Stimulated activated CD8-positive, alpha-beta memory T cell treated with anti-CD3 and anti-CD28 coated beads, Interleukin-2, amount 100 ng/mL, for 1 hour (primary cell): ENCODE measurements around the gene FGGY.

Source experiments
- DNase-seq, 2 donors: peaks; one replicate each; pipeline ENCODE4 v3.0.0-alpha.2; 2020; ENCODE audit warnings: low read depth in 2 of 2

The FGGY gene

DNA sequence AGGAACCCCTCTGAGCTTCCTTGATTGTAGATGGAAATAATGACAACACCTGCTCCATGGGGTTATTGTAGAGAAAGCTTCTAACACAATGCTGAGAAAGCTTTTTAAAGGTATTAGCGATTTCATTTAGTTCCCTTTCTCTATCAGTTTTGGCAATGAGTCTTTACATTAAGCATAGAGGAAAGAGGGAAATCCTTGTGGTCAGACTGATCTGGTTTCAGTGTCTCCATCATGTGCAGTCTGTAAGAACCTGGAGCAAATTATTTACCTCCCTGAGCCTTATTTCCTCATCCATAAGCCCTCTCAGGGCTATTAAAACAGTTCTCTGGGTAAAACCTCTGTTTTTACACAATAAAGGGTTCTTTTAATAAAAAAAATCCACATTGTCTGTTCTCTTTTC is 87.5 kb downstream of the FGGY start:
- no peak for DNase-seq

DNA sequence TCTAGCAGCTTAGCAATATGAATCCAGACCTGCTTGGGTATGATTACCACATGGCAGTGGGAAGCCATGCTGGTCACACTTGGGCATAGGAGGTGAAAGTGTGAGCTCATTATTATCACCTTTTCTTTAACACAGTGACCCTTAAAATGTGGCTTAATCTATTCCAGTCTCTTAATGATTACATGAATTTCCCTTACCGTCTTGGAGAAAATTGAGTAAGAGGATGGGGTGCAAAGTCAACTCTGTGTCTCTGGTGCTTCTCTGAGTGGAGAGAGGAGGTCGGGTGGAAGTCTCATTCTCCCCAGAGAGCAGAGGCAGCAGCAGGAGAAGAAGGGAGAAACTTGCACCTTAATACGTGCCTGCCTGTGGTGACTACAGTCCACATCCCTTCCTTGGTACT is 91.3 kb downstream of the FGGY start:
- no peak for DNase-seq

DNA sequence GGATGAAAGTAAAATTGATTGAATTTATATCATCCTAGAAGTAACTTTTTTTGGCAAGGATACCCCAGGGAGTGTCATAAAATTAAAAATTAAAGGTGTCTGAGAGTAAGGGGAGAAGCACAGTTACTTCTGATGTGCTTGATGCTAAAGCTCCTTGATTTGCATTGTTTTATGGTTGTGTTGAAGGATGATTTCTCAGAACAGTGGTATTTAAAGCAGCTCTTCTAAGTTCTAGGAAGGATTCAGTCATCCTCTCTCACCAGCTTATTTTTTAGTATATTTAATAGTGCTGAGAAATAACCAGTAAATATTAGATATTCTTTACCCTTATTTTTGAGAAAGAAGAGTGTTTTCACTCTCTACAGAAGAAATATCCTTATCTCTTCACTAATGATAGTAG is 93.0 kb downstream of the FGGY start:
- DNase-seq = no peak

DNA sequence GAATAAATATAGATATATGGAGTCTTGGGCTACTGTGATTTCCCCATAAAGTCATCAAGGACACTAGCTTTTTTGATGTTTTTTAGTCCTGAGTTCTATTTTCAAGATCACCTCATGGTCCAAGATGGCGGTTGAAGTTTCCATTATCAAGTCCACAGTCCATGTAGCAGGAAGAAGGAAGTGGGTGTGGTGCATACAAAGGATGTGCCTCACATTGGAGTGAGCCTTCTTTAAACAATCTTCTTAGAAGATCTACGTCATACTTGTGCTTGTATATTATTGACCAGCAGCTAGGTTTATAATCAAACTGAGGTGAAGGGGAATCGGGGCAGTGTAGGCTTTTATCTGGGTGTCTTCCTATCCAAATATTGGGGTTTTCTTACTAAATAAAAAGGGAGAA is 93.4 kb downstream of the FGGY start:
- no peak for DNase-seq

DNA sequence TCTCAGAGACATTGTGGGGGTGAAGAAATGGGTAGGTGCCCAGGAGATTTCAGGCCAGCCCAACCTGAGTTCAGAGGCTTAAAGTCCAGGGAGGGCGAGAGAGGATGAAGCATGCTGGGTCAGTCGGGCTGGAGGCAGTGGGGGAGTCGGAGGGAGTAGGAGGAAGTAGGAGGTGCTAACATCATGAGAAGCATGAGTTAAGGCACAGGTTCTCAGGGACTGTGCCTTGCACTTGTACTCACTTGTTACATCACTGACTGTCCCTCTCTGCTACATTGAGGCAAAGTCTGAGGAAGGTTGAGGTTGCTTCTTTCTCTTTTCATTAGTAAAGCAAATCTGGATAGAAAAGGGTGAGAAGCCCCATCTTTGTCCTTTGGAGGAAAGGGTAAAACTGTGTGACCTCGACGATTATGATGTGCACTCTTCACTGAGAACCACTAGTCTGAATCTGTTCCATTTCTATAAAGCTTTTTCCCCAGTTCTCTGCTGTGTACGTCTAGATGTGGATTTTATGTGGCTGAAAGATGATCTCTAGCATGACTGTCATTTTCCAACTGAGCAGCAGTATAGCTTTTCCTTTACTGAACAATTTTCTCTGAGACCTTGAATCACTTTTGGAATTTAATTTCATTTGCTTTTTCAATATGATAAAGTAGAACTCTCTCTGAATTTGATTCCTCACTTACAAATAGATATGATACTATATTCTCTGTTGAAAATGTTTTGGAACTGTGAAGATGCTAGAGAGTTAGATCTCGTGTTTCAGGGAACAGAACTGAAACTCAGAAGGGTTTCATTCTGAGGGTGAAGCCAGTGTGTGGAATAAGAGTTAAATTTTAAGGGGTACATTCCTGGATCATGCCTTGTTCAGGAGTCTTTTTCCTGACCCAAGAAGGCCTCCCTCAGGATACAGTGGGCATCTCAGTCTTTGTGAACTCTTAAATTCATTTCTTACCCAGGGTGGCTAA is 94.6 kb downstream of the FGGY start:
- DNase-seq = no peak

DNA sequence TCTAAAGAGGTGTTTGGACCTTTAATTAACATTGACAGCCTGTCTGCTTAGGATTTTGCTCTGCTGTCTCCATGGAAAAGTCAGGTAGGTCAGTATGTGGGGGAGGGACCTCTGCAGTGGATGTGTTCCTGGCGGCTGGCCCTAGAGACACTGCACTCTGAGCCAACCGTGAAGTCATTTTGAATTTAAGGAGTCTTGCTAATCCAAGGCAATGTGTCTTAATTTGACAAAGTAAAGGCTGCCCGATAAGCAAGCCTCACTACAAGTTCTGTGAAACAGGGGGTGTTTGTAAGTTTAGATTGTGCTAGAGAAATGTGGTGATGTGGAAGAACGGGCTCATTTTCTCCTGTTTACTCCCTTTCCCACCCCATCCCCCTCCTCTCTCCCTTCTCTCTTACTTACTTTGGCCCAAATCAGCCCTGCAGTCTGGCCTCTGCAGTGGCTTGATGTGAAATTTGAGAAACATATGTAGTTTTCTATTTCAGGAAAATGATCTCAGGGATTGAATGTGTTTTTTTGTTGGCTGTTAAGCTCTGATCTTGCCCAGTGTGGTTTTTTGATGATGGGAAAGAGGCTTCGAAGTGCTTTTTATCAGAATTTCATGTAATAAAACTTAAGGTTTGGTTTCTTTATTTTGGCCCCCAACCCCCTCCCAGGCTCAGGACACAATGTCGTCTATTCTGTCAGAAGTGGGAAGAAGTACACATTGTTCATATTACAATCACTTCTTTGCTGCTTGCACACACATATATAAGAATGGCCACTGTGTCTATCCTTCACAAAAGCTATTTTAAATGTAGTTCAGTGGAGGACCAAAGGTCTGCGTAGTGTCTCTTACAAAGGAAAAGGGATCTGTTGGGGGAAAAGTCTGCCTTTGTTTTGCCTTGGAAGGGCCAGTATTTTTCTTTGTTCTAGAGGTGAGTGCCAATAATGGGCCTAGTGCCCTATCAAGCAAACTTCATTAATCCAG is 96.6 kb downstream of the FGGY start:
- DNase-seq = no peak

DNA sequence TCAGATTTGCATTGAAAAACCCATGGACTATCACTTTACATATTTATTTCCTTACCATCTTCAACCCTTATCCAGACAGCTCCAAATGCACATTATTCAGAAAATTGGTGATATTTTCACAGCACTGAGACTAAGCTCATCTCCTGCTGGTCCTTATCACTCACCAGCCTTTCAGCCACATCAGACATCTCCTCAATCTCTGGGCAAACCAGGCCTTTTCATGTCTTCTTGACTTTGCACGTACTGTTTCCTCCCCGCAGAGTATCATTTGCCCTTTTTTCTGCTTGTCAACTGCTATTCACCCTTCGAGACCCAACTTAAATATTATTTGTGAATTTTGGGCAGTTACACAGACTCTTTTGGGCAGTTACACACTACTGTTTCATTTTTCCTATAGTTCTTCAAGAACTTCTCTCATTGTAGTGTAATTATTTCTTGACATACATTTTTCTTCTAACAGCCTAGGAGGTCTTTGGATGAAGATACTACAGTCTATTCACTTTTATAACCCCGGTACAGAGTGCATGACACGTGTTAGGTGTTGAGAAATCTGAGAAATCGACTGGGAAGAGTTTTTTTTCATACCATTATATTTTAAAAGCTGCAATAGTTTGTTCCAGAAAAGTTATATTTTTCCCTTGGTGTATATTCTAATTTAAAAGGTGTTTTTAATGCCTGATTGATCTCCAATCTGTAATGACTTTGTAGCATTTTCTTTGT is 98.0 kb downstream of the FGGY start:
- no peak for DNase-seq

DNA sequence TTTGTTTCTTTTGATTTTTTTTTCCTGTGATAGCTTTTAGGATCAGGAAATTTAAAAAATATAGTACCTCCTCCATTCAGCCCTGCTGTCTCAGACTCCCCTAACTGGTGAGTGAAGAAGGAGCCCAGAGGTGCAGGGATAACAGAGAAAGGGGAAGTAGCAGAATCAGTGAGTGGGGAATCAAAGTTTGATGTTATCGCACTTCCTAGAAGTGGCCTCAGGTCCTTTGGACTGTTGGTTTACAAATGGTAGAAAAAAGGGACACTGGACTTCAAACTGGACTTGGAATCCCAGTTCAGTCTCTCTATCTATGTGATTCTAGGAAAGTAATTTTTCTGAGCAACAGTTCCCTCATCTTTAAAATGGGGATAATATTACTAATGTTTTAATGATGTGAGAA is 99.5 kb downstream of the FGGY start:
- DNase-seq = no peak

DNA sequence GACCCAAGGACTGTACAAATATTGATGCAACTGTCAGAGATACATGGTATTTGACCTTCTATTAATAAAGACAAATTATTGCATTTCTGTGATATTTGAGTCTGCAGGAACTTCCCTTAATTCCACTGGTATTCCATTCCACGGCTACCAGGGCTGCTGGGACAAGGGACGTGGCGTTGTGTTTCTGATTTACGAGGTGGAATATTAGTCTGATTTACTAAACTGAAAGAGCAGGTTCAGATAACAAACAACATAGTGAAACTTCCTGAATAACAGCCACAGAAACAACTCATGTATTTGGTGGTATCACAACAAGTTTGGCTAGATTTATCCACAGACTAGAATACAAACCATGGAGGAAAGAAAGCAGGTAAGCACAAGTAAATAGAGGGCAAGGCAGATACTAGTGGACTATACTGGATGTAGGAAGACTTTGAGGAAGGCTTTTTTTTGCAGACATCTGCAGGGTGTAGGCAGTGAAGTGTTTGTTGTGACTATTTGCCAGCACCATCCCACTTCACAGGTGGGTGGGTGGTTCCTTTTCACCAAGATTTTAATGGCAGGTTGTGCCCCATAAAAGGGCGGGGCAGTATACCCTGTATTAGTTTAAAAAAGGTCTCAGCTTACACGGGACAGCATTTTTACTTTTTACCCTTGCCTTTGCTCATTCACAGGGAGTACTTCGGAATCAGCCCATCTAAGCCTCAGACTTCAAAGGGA is 100.4 kb downstream of the FGGY start:
- DNase-seq = no peak

DNA sequence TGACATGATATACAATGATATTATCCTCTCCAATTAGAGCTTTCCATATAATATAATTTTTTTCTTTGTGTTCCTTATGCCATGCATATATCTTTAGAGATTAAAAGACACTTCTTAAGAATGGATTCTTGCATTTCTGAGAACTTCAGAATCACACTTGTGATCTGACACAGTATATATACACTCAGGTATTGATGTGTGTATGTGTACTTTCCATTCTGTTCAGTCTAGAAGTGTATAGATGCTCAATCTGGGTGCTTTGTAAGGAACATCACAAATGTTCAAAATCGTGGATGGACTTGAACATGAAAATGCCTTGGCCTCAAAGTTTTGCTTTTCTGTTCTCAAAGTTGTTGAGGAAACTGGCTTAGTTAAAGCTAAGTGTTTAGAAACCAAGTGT is 102.7 kb downstream of the FGGY start:
- DNase-seq = no peak

DNA sequence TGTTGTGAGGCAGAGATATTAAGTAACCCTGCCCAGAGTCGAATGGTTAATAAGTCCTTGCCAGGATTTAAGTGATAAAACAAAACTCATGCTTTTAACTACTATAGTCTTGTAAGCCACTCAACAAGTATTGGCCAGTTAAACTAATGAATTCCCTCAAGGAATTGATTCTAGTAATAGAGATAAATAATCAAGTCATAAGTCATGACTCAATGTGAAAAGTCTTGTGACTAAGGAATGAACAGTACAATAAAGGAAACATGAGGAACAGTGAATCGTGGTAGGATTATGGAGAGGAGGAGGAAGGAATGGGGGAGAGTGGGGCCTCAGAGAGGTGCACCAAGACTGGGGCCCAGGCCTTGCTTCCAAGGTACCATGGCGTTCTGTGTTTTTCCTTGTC is 104.7 kb downstream of the FGGY start:
- DNase-seq = no peak

DNA sequence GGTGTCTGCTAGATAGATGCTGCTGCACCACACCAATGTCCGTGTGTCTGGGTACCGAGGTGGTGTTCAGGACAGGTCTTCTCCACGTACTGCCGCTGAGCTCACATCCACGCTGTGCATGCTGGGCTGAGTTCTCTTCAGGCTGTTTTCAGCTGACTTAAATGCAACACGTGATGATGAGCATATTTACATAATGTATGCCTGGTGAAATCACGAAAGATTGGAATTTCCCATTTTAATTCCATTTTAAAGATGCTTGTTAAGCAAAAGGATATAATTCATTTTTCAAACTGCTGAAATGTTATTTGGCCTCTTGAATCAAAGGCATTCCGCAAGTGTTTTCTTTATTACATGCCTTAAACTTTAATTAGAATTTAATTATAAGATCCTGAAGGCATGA is 107.9 kb downstream of the FGGY start:
- no peak for DNase-seq

DNA sequence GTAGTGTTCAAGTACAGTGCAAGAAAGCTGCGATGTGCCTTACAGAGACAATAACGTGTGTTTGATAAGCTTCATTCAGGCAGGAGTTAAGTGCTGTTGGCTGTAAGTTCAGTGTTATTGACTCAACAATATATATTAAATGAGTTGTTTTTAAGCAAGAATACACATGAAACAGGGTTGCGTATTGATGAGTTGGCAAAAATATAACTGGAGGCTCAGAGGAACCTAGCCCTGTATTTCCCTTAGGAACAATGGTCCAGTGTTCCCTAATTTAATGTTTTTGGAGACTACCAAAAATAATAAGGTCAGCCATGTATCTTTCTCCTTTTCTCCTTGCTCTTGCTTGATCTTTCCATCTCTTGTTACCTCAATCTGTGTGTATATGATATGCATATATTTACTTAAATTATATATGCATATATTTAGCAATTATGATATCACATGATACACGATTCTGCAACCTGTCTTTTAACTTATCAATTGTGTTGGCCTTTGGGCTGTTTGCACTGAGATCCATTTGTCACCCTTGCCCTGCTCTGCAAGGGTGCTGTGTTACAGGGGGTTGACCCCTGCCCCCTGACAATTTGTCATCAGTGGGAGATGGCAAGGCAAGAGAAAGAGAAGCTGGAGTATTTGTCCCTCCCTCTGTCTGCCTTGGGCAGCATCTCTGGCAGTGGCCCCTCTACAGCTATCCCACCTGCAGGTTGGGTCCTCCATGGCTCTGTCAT is 109.7 kb downstream of the FGGY start:
- DNase-seq = no peak

DNA sequence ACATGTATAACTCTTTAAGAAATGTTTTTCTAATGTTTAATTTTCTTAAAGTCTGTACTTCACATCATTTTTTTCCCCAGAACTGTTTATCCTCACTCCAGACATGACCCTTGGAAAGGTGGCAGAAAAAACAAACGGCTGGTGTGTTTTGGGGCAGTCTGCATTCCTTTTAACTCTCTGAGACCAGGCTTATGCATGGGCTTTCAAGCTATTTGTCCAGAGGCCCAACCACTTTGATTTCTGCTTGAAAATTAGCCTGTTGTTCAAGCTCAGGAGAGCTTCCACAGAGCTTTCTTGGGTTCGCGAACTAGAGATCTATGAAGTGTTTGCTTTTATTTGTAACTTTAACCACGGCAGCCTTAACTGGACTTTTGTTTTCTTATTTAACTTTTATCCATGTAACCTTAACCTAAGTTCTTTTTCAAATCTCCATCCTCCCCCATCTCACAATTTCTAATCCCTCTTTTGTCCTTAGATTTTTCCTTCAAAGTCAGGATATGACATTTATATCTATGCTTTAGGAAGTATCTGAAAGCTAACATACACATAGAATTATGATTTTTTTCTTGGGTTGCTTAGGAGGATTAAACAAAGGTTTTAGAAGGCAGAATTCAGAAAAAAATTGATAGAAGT is 111.8 kb downstream of the FGGY start:
- no peak for DNase-seq

DNA sequence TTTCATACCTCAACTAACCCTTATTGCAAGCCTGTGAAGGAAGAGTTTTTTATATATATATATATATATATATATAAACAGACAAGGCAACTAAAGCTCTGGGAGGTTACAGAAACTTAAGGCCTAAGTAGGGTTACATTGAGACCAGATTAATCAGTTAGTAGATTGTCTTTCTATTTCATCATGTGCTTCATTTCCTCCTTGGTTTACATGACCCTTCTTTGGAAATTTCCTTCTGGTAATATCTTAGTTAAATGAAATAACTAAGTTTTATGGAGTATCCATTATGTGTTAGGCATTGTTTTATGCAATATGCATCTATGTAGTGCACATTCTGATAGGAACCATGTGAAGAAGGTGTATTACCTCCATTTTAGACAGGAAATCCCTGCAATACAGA is 112.7 kb downstream of the FGGY start:
- DNase-seq = no peak

DNA sequence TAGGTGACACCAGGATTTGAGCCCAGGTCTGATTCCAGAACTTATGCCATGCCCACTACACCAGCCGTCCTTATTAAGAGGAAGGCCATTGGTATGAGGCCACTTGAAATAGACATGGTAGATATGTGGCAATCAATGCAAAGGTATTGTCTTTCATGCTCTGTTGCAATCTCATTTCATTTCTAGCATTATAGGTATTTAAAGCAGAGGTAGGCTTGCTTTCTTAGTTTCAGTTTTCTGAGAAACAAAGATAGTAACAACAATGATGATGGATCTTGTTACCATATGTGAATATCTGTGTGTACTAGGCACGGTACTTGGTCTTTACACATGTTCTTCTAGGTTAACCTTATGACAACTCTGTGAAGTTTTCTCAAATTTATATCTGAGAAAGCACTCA is 113.1 kb downstream of the FGGY start:
- no peak for DNase-seq

DNA sequence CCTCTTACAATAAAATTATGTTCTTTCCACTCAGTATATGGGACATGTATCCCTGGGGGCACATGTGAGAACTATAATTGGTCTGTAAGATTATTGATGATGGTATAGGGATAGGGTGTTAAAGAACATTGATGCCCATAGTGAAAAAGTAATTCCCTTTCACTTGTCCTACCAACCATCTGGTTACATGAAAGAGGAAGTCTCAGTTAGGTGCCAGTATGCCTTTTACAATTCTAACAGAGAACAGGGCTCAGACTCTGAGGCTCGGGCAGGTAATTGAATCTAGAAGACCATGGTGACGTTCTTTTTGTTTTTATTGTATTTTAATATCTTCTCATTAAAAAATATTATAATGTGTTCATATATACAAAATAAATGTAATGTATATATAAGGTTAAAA is 113.6 kb downstream of the FGGY start:
- no peak for DNase-seq

DNA sequence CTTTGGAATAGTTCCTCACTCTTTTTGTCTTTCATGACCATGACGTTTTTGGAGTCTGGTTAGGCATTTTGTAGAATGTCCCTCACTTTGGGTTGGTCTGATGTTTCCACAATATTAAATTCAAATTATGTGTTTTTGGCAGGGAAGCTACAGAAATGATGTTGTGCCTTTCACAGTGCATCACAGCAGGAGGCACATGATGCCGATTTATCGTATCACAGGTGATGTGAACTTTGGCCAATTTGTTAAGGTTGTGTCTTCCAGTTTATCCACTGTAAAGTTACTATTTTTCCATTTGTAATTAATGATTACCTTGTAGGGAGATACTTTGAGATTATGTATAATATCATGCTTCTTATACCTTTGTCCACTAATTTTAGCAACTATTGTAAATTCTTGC is 114.3 kb downstream of the FGGY start:
- no peak for DNase-seq

DNA sequence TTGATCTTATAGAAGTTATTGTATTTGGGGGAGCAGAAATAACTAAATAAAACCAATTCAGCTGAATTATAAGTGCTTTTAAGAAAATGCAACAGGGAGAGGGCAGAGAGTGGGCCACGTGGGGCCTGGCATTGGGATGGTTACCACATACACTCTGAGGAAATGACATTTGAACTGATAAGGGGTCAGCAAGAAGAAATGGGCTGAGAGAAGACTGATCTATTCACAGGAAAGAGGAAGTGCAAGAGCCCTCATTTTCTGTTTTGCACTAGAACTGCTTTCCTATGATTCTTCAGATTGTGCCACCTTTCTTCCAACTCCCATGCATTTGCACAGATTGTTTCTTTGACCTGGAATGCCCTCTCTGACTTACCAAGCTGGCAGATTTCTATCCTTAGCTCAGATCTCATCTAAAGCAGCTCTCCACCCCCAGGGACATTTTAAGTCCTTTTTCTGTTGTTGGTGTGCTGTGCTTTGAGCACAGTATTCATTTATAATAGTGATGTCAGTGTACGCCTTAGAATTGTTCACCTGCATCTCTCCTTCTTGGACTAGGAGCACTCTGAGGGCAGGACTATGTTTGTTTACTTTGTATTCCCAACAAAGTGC is 115.9 kb downstream of the FGGY start:
- no peak for DNase-seq

DNA sequence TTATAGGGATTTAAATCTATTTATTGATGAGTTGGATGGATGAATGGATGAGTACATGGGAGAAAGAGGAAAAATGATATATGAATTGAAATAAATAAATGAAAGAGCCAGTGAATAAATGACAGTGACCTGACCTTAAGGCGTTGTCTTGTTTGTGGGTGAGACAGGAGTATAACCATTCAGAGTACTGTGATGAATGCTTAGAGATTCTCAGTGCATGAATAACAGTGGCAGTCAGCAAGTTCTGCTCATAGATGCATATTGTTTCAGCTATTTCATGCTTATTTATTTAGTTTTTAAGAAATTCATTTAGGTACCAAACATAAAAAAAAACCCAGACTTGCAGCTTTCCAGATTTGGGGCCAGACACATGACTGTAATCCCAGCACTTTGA is 116.4 kb downstream of the FGGY start:
- no peak for DNase-seq
